Endothelial cell of umbilical vein (primary cell): ENCODE results near the gene ROBO2. TPM values are rescaled to one million over a fixed set of nuclear protein-coding genes. Genes with fewer than 3 reads are reported as not detected.

Experiments
- BruUV-seq: library from RNA; stranded (reverse); fragments of 400-500 nt; replicated peaks from 2 replicates; lab custom pipeline; 2021; lab: Mats Ljungman, UMichigan
- CTCF ChIA-PET: fragments of 300-600, 350-600 bp; sonication (Branson Sonifier 250); formaldehyde crosslinking; loops from one replicate; lab custom pipeline; 2021; ENCODE audit warnings: antibody characterized with exemption, inconsistent platforms; lab: Charles Lee
- POLR2A ChIA-PET: fragments of 300-600, 350-600 bp; sonication (Branson Sonifier 250); formaldehyde crosslinking; loops from one replicate; lab custom pipeline; 2021; ENCODE audit warnings: antibody characterized with exemption, inconsistent platforms; lab: Charles Lee
- DNase-seq: peaks from one replicate; pipeline ENCODE4 v3.0.0-alpha.2; 2011; ENCODE audit warnings: low read depth, low spot score
- FAIRE-seq: peaks from 2 replicates; lab custom pipeline; 2011; peaks lifted over from hg19 to GRCh38; lab: Jason Lieb, UNC
- H2AFZ ChIP-seq: 2 replicates; pipeline ENCODE4 v1.6.0; 2012; ENCODE audit warnings: low read depth, low read length, control low read depth, inconsistent platforms
- H3K27ac ChIP-seq: 2 replicates; pipeline ENCODE4 v1.5.1; 2011; ENCODE audit warnings: low read depth, mild to moderate bottlenecking, control low read depth, low read length, moderate library complexity; ENCODE audit not compliant: insufficient read depth
- H3K27me3 ChIP-seq, 2 experiments: 2 replicates each; pipeline versions ENCODE4 v1.6.0 to v1.6.1; 2011; ENCODE audit warnings: low read length in 2 of 2, mixed read lengths in 1 of 2; ENCODE audit not compliant: control insufficient read depth in 2 of 2, insufficient read depth in 2 of 2
- H3K36me3 ChIP-seq, 2 experiments: 2 replicates in 1 of 2; 3 replicates in 1 of 2; pipeline ENCODE4 v1.5.1; 2011; ENCODE audit warnings: low read length in 2 of 2, mild to moderate bottlenecking in 1 of 2, moderate library complexity in 1 of 2; ENCODE audit not compliant: control insufficient read depth in 2 of 2, insufficient read depth in 2 of 2; ENCODE audit errors: extremely low read depth in 1 of 2
- H3K4me1 ChIP-seq: 3 replicates; pipeline ENCODE4 v1.5.1; 2011; ENCODE audit warnings: mild to moderate bottlenecking, low read length; ENCODE audit not compliant: control insufficient read depth, insufficient read depth; ENCODE audit errors: extremely low read depth
- H3K4me2 ChIP-seq: 2 replicates; pipeline ENCODE4 v1.6.1; 2011; ENCODE audit warnings: low read length, control low read depth, mixed read lengths; ENCODE audit not compliant: insufficient read depth
- H3K4me3 ChIP-seq, 3 experiments: fragments of 200-600 bp in 1 of 3; sonication (generic), shearing (Covaris generic) in 1 of 3; replicated peaks in 1 of 3; 2 replicates each; pipeline ENCODE4 v1.5.1; 2011 to 2016; ENCODE audit warnings: control low read depth in 3 of 3, low read length in 3 of 3, mild to moderate bottlenecking in 2 of 3, inconsistent platforms in 1 of 3, low read depth in 1 of 3, moderate library complexity in 1 of 3; ENCODE audit not compliant: insufficient read depth in 1 of 3
- H3K79me2 ChIP-seq: 2 replicates; pipeline ENCODE4 v1.6.0; 2012; ENCODE audit warnings: low read length, inconsistent platforms; ENCODE audit not compliant: control insufficient read depth, insufficient read depth
- H3K9ac ChIP-seq: replicated peaks from 2 replicates; pipeline ENCODE3; 2011; ENCODE audit warnings: low read length, control low read depth; ENCODE audit not compliant: insufficient read depth; ENCODE audit errors: extremely low read depth
- H3K9me1 ChIP-seq: replicated peaks from 3 replicates; pipeline ENCODE4 v1.6.0; 2011; ENCODE audit warnings: mild to moderate bottlenecking, low read length; ENCODE audit not compliant: control insufficient read depth, insufficient read depth; ENCODE audit errors: extremely low read depth
- H3K9me3 ChIP-seq: replicated peaks from 2 replicates; pipeline ENCODE4 v1.5.1; 2012; ENCODE audit warnings: low read length, inconsistent platforms; ENCODE audit not compliant: control insufficient read depth, insufficient read depth
- H4K20me1 ChIP-seq: replicated peaks from 2 replicates; pipeline ENCODE3; 2011; ENCODE audit warnings: mild to moderate bottlenecking, low read length; ENCODE audit not compliant: control insufficient read depth, insufficient read depth; ENCODE audit errors: extremely low read depth
- CTCF ChIP-seq, 2 donors: IDR thresholded peaks; 1 replicate in 1 of 2; 2 replicates in 1 of 2; pipeline ENCODE4 v1.5.1; 2011; ENCODE audit warnings: low read length in 2 of 2, mild to moderate bottlenecking in 2 of 2, moderate library complexity in 2 of 2, control low read depth in 1 of 2, inconsistent platforms in 1 of 2, low read depth in 1 of 2; ENCODE audit not compliant: insufficient read depth in 1 of 2; ENCODE audit errors: extremely low read depth in 1 of 2
- EZH2 ChIP-seq: IDR thresholded peaks from 2 replicates; pipeline ENCODE4 v1.6.1; 2012; ENCODE audit warnings: borderline replicate concordance, low read depth, mild to moderate bottlenecking, moderate library complexity, low read length, inconsistent platforms; ENCODE audit not compliant: severe bottlenecking
- FOS ChIP-seq: IDR thresholded peaks from 2 replicates; pipeline ENCODE4 v1.6.1; 2011; ENCODE audit warnings: mild to moderate bottlenecking, low read length, moderate library complexity, borderline replicate concordance; ENCODE audit not compliant: insufficient read depth
- GATA2 ChIP-seq: IDR thresholded peaks from 2 replicates; pipeline ENCODE4 v1.7.0; 2011; ENCODE audit warnings: low read depth, mild to moderate bottlenecking, moderate library complexity, mixed read lengths, low read length; ENCODE audit not compliant: insufficient read length, insufficient read depth
- JUN ChIP-seq: IDR thresholded peaks from 2 replicates; pipeline ENCODE4 v1.6.1; 2011; ENCODE audit warnings: borderline replicate concordance, low read depth; ENCODE audit not compliant: insufficient read length, insufficient read depth
- MAX ChIP-seq: IDR thresholded peaks from 2 replicates; pipeline ENCODE4 v1.6.1; 2011; ENCODE audit not compliant: insufficient read depth, insufficient read length
- MYC ChIP-seq: IDR thresholded peaks from one replicate; pipeline ENCODE4 v1.6.1; 2011; ENCODE audit warnings: mild to moderate bottlenecking, low read depth, low read length
- POLR2A ChIP-seq: IDR thresholded peaks from 2 replicates; pipeline ENCODE4 v1.6.1; 2012; ENCODE audit warnings: low read depth, mild to moderate bottlenecking, control low read depth, low read length
- POLR2AphosphoS5 ChIP-seq: IDR thresholded peaks from 2 replicates; pipeline ENCODE4 v1.6.1; 2012; ENCODE audit warnings: low read depth, mild to moderate bottlenecking, control low read depth, low read length, moderate library complexity; ENCODE audit not compliant: insufficient read depth
- dilution Hi-C: fragments of 300-500 bp; cut with MboI; formaldehyde crosslinking; loops from one replicate; pipeline ENCODE4 v1.15.0; 2019; ENCODE audit warnings: low sequenced_read_pairs; ENCODE audit not compliant: extremely low pct_ligation_motif_present
- intact Hi-C: fragments of 100-400 bp; cut with micrococcal nuclease; formaldehyde crosslinking; loops from one replicate; pipeline ENCODE4 v1.10.0; 2022
- polyA plus RNA-seq, 4 experiments: library from polyadenylated mRNA; depleted of rRNA in 3 of 4; stranded (reverse) in 3 of 4; unstranded in 1 of 4; fragments of >200 nt; gene quantifications; 2 replicates each; pipeline versions ENCODE4 v1.2.1 to v1.2.3, GENCODE V29; 2011 to 2012; ENCODE audit warnings: missing spikeins in 1 of 4
- total RNA-seq: library from RNA; stranded (reverse); gene quantifications from 2 replicates; pipeline ENCODE4 v1.2.3, GENCODE V29; 2021

The ROBO2 gene
- total and polyA plus RNA-seq, 2 donors (not counting 3 experiments of a cell fraction or from before 2014, with no cell fraction given), result not detected

- no peak for DNase-seq
- H3K79me2 ChIP-seq, result no peaks in the 10 kb centered on the region
- dilution Hi-C loops, result no loop called here
- H3K9me3 ChIP-seq, result no peaks in the 10 kb centered on the region
- ChIA-PET POLR2A (no interaction called here), CTCF (no interaction called here)
- no TSS peak for BruUV-seq
- no peak for TF ChIP-seq POLR2A
- no peak for TF ChIP-seq MAX
- TF ChIP-seq MYC, result no peak
- TF ChIP-seq EZH2, result no peak
- no peak for TF ChIP-seq GATA2
- no peak for TF ChIP-seq CTCF (IDR thresholded peaks at IDR 0.05; ENCODE audit: extremely low read depth in 1 of 2, insufficient read depth in 1 of 2, low read depth in 1 of 2, low read length in 2 of 2)
- no peak for TF ChIP-seq JUN
- no peak for TF ChIP-seq FOS
- no peak for TF ChIP-seq POLR2AphosphoS5
- FAIRE-seq, result no peak
- no peak overlapping the region for H3K9ac ChIP-seq
- no peaks in the 10 kb centered on the region for H3K27me3 ChIP-seq
- no peaks in the 10 kb centered on the region for H3K4me1 ChIP-seq
- H3K36me3 ChIP-seq, result no peaks in the 10 kb centered on the region
- no peak overlapping the region for H3K27ac ChIP-seq
- H3K9me1 ChIP-seq, result no peaks in the 10 kb centered on the region
- H3K4me3 ChIP-seq, result no peak overlapping the region
- no peaks in the 10 kb centered on the region for H4K20me1 ChIP-seq
- no peak overlapping the region for H3K4me2 ChIP-seq
- no peak overlapping the region for H2AFZ ChIP-seq
- intact Hi-C loops, result no loop called here
Observed at GRCh38 chr3:77685713-77686112, 645.8 kb downstream of the ROBO2 start.
